Middle frontal gyrus (tissue), 1 donor: ENCODE data around the gene LAMP5.

Experiments used
- DNase-seq: peaks from one replicate; pipeline ENCODE4 v3.0.0-alpha.2; 2015; ENCODE audit warnings: low spot score; ENCODE audit errors: extremely low spot score

The LAMP5 gene

GRCh38 chr20:9514461-9515213 is at the start of gene LAMP5:
TSS of gene LAMP5 (plus strand) at chr20:9514590. CDS start at chr20:9514853, 263 bp downstream.
- no peak for DNase-seq

GRCh38 chr20:9467995-9468394 is 46.4 kb upstream of the LAMP5 start:
- no peak for DNase-seq

- no peak for DNase-seq
These were observed 39.5 kb upstream of the LAMP5 start for GRCh38 chr20:9474835-9475415.

GRCh38 chr20:9475456-9475855 is 38.9 kb upstream of the LAMP5 start:
- no peak for DNase-seq

- DNase-seq: no peak
These were observed 38.2 kb upstream of the LAMP5 start for GRCh38 chr20:9476174-9476573.

- no peak for DNase-seq
These were observed 37.8 kb upstream of the LAMP5 start for GRCh38 chr20:9476637-9477036.

- no peak for DNase-seq
These were observed 35.6 kb upstream of the LAMP5 start for GRCh38 chr20:9478771-9479170.

- DNase-seq: no peak
These were observed 34.3 kb upstream of the LAMP5 start for GRCh38 chr20:9480066-9480465.

GRCh38 chr20:9482180-9482579 is 32.2 kb upstream of the LAMP5 start:
- DNase-seq: no peak

GRCh38 chr20:9483131-9483530 is 31.3 kb upstream of the LAMP5 start:
- no peak for DNase-seq

GRCh38 chr20:9485614-9486340 is 28.6 kb upstream of the LAMP5 start:
- DNase-seq: no peak

- DNase-seq: no peak
These were observed 27.2 kb upstream of the LAMP5 start for GRCh38 chr20:9487231-9487630.

- DNase-seq: no peak
These were observed 26.3 kb upstream of the LAMP5 start for GRCh38 chr20:9488063-9488462.

GRCh38 chr20:9490161-9490560 is 24.2 kb upstream of the LAMP5 start:
- DNase-seq: no peak

GRCh38 chr20:9490631-9491030 is 23.8 kb upstream of the LAMP5 start:
- no peak for DNase-seq

GRCh38 chr20:9491324-9491723 is 23.1 kb upstream of the LAMP5 start:
- no peak for DNase-seq

- no peak for DNase-seq
These were observed 22.3 kb upstream of the LAMP5 start for GRCh38 chr20:9492067-9492466.

- no peak for DNase-seq
These were observed 20.6 kb upstream of the LAMP5 start for GRCh38 chr20:9493803-9494202.

- DNase-seq: no peak
These were observed 18.7 kb upstream of the LAMP5 start for GRCh38 chr20:9495701-9496100.

GRCh38 chr20:9496155-9496554 is 18.2 kb upstream of the LAMP5 start:
- DNase-seq: no peak

GRCh38 chr20:9498322-9498721 is 16.1 kb upstream of the LAMP5 start:
- no peak for DNase-seq

GRCh38 chr20:9499126-9499899 is 15.1 kb upstream of the LAMP5 start:
- DNase-seq: no peak
